Thyroid gland (tissue), 4 donors: ENCODE measurements around the gene NRXN2.

Experiments
- POLR2A ChIP-seq, 2 donors: fragments of 450-650 bp; IDR thresholded peaks; one replicate each; pipeline ENCODE4 v1.6.1; 2017; ENCODE audit warnings: antibody characterized with exemption in 2 of 2, mild to moderate bottlenecking in 2 of 2, moderate library complexity in 1 of 2
- TF ChIP-seq, protein P1 (sequence below), 6 experiments: fragments of 200-600 bp in 3 of 6; fragments of 450-650 bp in 3 of 6; sonication (generic) in 3 of 6; IDR thresholded peaks; one replicate each; pipeline ENCODE4 v1.5.1; 2016 to 2019; ENCODE audit warnings: antibody characterized with exemption in 6 of 6, mild to moderate bottlenecking in 2 of 6, inconsistent platforms in 1 of 6, moderate library complexity in 1 of 6

- no peak for TF ChIP-seq POLR2A (IDR thresholded peaks at IDR 0.05)
- TF ChIP-seq, protein P1, sequence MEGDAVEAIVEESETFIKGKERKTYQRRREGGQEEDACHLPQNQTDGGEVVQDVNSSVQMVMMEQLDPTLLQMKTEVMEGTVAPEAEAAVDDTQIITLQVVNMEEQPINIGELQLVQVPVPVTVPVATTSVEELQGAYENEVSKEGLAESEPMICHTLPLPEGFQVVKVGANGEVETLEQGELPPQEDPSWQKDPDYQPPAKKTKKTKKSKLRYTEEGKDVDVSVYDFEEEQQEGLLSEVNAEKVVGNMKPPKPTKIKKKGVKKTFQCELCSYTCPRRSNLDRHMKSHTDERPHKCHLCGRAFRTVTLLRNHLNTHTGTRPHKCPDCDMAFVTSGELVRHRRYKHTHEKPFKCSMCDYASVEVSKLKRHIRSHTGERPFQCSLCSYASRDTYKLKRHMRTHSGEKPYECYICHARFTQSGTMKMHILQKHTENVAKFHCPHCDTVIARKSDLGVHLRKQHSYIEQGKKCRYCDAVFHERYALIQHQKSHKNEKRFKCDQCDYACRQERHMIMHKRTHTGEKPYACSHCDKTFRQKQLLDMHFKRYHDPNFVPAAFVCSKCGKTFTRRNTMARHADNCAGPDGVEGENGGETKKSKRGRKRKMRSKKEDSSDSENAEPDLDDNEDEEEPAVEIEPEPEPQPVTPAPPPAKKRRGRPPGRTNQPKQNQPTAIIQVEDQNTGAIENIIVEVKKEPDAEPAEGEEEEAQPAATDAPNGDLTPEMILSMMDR (IDR thresholded peaks at IDR 0.05), result no peak
Measured at GRCh38 chr11:64675450-64676260, 47.3 kb downstream of the NRXN2 start.
